ENCODE results near the gene FAR2.

DNA sequence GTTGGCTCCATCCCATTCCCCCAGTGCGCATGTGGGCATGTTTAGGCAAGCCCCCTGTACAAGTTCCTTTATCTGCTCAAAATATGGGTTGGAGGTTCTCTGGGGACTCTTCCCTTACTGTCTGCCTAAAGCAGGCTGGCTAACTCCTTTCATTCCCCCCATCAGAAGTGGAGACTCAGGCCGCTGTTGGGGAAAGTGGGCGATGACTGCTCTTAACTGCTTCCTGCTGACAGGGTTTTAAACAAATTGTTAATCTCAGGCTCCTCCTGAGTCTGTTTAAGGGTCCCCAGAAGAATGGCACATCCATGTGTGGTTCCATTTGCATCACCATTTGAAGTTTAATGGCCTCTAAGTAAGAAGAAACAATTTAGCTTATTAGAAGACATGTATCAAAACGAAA lies 15.4 kb upstream of the FAR2 start:
- TF ChIP-seq, protein P1, sequence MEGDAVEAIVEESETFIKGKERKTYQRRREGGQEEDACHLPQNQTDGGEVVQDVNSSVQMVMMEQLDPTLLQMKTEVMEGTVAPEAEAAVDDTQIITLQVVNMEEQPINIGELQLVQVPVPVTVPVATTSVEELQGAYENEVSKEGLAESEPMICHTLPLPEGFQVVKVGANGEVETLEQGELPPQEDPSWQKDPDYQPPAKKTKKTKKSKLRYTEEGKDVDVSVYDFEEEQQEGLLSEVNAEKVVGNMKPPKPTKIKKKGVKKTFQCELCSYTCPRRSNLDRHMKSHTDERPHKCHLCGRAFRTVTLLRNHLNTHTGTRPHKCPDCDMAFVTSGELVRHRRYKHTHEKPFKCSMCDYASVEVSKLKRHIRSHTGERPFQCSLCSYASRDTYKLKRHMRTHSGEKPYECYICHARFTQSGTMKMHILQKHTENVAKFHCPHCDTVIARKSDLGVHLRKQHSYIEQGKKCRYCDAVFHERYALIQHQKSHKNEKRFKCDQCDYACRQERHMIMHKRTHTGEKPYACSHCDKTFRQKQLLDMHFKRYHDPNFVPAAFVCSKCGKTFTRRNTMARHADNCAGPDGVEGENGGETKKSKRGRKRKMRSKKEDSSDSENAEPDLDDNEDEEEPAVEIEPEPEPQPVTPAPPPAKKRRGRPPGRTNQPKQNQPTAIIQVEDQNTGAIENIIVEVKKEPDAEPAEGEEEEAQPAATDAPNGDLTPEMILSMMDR (CRISPR knock-in tag; IDR thresholded peaks at IDR 0.05) = no peak
- TF ChIP-seq RAD21 (CRISPR knock-in tag; IDR thresholded peaks at IDR 0.05) (no peak), GABPA (IDR thresholded peaks at IDR 0.05; ENCODE audit: low read depth, low read length) (no peak), GABPA (CRISPR knock-in tag; IDR thresholded peaks at IDR 0.05; ENCODE audit: low read depth) (no peak), RFX5 (IDR thresholded peaks at IDR 0.05; ENCODE audit: low read depth, low read length) (no peak), SMAD1 (CRISPR knock-in tag; IDR thresholded peaks at IDR 0.05; ENCODE audit: borderline replicate concordance, low read depth) (no peak), ZFX (CRISPR knock-in tag; IDR thresholded peaks at IDR 0.05; ENCODE audit: low read depth) (no peak)
- TF ChIP-seq, protein P2, sequence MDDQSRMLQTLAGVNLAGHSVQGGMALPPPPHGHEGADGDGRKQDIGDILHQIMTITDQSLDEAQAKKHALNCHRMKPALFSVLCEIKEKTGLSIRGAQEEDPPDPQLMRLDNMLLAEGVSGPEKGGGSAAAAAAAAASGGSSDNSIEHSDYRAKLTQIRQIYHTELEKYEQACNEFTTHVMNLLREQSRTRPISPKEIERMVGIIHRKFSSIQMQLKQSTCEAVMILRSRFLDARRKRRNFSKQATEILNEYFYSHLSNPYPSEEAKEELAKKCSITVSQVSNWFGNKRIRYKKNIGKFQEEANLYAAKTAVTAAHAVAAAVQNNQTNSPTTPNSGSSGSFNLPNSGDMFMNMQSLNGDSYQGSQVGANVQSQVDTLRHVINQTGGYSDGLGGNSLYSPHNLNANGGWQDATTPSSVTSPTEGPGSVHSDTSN (CRISPR knock-in tag; IDR thresholded peaks at IDR 0.05; ENCODE audit: borderline replicate concordance) = no peak
